Fibroblast of skin of left quadriceps (primary cell): ENCODE results near the gene DDX54.

ENCODE experiments used
- DNase-seq, 2 experiments: peaks; one replicate each; pipeline ENCODE4 v3.0.0-alpha.2; 2013; ENCODE audit warnings: low read depth in 2 of 2

Gene DDX54

DNA sequence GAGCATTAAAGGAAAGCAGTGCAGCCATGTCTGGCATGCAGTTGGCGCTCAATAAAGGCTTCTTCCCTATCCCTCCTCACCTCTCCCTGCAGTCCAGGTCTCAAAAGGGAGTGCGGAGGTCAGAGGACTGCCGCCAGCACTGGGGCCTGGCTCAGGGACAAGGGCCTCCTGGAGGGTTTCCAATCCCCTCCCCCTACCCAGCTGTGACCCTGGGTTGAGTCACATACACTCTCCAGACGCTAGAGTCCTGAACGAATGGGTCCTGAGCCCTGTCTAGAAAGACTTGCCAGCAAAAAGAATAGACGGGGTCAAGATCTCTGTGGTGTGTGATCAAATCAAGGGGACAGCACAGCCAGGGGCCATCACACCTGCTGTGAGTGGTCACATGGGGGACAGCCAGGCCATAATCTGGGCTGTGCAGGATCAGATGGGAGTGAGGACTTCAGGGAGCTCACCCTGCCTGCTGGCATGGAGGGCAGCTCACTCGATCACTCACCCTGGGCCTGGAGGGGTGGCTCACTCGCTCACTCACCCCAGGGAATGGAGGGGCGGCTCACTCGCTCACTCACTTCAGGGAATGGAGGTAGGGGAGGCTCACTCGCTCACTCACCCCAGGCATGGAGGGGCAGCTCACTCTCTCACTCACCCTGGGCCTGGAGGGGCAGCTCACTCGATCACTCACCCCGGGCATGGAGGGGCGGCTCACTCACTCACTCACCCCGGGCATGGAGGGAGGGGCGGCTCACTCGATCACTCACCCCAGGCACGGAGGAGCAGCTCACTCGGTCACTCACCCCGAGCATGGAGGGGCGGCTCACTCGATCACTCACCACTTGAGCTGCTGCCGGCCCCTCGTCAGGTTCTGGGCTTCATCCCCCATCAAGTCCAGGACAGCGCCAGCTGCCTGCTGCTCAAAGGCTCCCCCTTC, 22.9 kb downstream of the DDX54 start:
- DNase-seq, result no peak

DNA sequence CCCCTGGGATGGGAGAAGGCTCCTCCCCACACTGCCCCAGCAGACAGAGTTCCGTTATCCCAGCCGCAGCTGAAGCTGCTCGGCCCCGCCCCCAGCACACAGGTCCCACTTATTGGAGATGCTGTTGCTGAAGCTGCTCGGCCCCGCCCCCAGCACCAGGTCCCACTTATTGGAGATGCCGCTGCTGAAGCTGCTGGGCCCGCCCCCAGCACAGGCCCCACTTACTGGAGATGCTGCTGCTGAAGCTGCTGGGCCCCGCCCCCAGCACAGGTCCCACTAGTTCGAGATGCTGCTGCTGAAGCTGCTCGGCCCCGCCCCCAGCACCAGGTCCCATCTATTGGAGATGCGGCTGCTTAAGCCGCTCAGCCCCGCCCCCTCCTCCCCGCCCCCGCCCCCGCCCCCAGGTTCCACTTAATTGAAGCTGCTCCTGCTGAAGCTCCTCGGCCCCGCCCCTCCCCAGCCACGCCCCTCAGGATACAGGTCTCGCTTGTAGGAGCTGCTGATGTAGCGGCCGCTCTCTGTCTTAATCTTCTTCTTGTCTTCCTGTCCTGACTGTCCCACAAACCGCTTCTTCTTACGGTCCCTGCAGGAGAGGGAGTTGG, 23.8 kb downstream of the DDX54 start:
- DNase-seq, result no peak

GRCh38 chr12:113159937-113160336, 25.3 kb downstream of the DDX54 start:
- no peak for DNase-seq

DNA sequence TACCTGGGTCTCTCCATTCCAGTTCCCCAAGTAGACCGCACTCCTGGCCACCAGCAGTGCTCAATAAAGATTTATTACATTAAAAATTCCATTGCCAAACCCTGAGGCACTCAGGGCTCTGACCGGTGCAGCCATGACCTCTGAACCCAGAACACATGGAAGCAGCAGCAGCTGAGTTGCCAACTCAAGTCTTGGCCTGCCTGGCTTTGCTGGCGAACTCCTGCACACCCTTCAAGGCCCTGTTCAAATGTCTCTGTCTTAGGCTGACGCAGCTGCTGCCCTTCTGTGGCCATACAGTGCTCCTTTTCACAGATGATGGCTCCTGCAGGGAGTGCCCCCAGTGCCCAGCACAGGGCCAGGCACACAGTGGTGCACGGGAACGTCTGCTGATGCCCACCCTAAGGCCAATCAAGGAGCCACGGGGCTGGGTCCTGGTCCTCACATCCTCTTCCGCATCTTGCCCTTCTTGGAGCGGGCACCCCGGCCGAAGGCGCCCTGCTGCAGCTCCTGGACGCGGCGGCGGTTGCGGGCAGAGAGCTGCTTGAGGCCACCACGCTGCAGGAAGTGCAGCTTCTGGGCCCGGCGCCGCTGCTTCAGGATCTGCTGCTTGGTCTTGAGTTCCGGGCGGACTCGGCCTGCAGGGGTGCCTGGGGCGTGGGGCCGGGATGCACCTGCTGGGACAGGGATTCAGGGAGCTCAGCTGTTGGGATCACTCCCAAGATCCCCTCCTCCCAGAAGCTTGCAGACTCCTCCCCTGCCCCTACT, 26.7 kb downstream of the DDX54 start:
- DNase-seq, result no peak

DNA sequence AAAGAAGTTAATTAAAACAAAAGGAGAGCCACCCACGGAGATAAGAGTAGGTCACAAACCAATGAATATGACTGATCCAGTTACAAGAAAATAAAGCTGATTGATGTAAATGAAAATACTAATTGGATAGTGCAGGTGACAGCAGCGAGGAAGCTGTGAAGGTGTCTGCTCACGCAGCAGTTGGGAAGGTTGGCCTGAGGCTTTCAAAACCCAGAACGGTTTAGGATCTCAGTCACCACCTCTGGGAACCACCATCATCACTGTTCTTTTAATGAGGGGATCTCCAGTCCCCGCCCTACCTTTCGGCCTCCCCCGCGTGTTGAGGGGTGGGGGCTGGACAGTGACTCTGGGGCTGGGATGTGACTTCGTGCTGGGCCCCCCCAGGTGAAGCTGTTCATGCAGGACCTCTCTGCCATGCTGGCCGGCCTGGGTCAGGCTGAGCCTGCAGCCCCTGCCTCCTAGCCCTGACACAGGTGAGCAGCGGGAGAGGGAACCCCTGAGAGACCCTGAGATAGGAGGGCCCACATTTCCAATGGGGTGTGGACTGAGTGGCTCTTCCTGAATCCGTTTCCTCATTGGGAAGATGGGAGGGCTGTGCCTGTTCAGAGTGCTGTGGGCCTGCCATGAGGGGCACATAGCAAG, 27.9 kb downstream of the DDX54 start:
- DNase-seq, result no peak

GRCh38 chr12:113155646-113156045, 29.6 kb downstream of the DDX54 start:
- DNase-seq, result no peak

DNA sequence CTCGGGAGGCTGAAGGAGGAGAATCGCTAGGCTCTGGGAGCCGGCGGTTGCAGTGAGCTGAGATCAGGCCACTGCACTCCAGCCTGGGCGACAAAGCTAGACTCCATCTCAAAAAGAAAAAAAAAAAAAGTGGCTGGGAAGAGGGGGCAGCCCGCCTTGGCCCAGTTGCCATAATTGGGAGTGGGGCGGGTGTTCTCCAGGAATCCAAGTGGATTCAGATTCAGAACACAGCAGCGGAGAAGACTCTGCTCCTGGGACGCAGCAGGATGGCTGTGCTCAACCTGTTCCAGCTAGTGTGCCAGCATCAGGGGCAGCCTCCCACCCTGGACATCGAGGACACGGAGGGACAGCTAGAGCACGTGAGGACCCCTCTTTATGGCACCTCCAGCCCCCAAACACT, 30.2 kb downstream of the DDX54 start:
- no peak for DNase-seq

- no peak for DNase-seq
Observed at GRCh38 chr12:113154351-113154973, 30.8 kb downstream of the DDX54 start.

- DNase-seq, result peak; percentile 6 to 22
Observed at GRCh38 chr12:113152835-113153814, 32.2 kb downstream of the DDX54 start.

GRCh38 chr12:113152196-113152834, 33.0 kb downstream of the DDX54 start:
- DNase-seq, result no peak

- no peak for DNase-seq
Observed at GRCh38 chr12:113151655-113152054, 33.6 kb downstream of the DDX54 start.

DNA sequence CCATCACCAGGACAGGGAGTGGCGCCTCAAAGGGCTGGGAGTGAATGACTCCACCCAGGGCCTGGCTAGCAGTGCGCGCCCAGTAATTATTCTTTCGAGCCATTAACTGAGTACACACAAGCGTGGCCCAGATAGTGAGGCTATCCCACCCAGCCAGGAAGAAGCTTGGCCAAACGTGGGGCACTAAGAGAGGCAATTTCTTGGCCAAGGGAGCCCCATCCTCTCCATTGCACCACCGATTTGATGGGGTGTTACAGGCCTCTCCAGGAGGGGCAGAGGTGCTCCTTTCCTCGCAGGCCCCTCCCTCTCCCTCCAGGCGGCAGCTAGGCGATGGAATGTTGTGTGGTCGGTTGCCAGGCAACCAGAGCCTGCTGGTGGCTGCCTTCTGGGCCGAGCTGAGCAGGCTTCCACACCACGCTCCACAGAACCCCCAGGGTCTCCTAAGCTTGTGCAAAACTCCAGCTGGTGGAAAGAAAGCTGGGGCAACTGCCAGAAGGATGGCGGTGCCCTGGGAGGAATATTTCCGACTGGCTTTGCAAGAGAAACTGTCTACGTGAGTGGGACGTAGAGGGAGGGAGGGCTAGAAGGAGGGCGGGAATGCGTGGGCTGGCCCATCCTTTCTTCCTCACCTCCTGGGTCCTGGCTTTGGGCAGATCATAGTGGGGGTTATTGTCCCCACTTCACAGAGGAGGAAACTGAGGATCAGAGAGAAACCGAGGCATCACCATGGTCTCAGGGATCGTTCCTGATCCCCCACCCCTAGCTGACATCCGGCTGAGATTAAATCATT, 35.7 kb downstream of the DDX54 start, which contains the start of gene CFAP73:
CFAP73 (plus strand) TSS at position 364 of the 790 bp plus-strand sequence; CDS start at position 498, 134 bp downstream.
- DNase-seq, result peak; percentile 69 to 72

DNA sequence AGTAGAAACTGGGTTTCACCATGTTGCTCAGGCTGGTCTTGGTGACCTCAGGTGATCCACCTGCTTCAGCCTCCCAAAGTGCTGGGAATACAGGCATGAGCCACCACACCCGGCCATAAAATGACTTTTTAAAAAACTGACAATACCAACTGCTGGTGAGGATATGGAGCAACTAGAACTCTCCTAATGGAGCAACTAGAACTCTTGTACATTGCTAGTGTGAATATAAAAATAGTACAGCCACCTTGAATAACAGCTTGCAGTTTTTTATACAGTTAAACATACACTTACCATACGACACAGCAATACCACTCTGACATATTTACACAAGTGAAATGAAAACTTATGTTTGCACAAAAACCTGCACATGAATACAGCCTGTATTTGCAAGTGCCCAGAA, 38.3 kb downstream of the DDX54 start:
- no peak for DNase-seq

DNA sequence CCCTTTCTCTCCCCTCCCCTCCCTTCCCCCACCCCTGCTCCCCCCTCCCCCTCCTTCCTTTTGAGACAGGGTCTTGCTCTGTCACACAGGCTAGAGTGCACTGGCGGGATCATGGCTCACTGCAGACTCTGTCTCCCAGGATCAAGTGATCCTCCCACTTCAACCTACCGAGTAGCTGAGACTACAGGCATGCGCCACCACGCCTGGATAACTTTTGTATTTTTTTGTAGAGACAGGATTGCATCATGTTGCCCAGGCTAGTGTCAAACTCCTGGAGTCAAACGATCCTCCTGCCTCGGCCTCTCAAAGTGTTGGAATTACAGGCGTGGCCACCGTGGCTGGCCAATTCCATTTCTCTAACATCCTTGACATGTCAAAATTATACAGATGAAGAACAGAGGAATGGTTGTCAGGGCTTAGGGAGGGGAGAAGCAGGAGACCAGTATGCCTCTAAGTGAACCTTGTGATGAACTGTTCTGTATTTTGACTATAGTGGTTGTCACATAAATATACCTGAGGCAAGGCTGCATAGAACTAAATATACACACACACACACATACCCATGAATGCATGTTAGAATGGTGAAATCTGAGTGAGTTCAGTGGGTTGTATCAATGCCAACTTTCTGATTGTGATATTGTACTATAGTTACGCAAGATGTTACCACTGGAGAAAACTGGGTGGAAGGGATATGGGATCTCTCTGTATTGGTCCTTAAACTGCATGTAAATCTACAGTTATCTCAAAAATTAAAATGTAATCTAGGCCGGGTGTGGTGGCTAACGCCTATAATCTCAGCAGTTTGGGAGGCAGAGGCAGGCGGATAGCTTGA, 39.3 kb downstream of the DDX54 start:
- no peak for DNase-seq

- no peak for DNase-seq
Observed at GRCh38 chr12:113144806-113145205, 40.5 kb downstream of the DDX54 start.

GRCh38 chr12:113143959-113144358, 41.3 kb downstream of the DDX54 start:
- DNase-seq, result no peak

DNA sequence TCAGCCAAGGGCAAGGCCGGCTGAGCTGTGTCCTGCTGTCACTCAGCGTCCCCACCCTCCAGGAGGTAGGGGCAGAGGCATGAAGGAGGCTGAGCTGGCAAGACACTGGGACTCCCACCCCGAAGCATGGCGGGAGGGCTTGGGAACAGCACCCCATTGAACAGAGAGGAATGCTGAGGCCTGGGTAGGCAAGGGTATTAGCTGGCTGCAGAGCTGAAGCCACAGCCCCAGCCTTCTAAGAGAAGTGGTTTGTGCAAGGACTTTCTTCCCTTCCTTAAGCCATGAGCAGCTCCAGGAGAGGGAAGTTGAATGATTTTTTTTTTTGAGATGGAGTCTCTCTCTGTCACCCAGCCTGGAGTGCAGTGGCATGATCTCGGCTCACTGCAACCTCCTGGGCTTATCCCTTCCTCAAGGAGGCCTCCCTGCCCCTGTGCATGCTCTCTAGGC, 42.4 kb downstream of the DDX54 start:
- DNase-seq, result no peak
